Measurements from ENCODE around the gene PDXP.

The PDXP gene

DNA sequence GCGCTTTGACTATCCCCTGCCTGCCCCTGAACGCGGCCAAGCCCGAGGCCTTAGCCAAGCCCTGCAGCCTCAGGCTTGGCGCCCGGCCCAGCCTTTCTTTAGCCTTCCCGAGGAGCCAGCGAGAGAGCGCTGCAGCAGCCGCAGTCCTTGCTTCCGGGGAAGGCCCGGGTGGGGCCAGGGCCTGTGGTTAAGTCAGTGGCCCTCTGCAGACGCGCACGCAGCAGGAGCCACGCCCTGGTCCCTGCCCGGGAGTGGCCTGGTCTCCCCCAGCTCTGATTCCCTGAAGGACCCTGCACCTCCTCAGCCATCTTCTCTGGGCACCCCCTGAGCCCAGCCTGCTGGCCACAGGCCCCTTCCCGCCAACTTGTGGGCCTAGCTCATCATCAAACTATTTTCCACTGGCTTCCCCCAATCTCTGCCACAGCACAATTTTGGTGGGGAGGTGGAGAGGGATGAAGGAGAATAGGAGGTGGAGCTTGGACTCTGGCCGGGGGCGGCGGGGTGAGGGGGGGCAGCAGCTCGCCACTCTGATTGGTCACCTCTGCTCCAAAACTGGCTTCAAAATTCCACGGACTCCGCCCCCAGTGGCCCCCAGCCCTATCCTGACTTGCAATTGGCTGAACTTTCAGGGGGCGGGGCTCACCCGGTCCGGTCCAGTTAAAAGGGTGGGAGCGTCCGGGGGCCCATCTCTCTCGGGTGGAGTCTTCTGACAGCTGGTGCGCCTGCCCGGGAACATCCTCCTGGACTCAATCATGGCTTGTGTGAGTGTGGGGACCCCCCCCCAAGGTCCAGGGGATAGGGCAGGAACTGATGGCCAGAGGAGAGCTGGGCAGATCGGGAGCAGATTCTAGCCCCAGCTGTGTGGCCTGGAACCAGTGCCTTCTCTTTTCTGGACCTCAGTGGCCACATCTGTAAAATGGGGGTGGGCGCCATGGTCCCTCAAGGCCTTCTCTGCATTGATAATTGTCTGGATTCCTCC, 16.7 kb downstream of the PDXP start, which contains the start of gene LGALS1:
LGALS1 (plus strand) TSS at position 686 of the 979 bp plus-strand sequence; CDS start at position 753, 67 bp downstream.
- TF ChIP-seq, protein P1, sequence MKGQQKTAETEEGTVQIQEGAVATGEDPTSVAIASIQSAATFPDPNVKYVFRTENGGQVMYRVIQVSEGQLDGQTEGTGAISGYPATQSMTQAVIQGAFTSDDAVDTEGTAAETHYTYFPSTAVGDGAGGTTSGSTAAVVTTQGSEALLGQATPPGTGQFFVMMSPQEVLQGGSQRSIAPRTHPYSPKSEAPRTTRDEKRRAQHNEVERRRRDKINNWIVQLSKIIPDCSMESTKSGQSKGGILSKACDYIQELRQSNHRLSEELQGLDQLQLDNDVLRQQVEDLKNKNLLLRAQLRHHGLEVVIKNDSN (IDR thresholded peaks at IDR 0.05), result no peak
- peak; percentile 42; the same call in 1 of the 2 replicates for TF ChIP-seq FOXM1 (IDR thresholded peaks at IDR 0.05; ENCODE audit: borderline replicate concordance, low read depth)
- no peak for TF ChIP-seq CEBPB (IDR thresholded peaks at IDR 0.05)
- peak; percentile 34; the same call in 1 of the 2 replicates for TF ChIP-seq ZBTB7A (IDR thresholded peaks at IDR 0.05; ENCODE audit: low read depth)
- TF ChIP-seq, protein P2, sequence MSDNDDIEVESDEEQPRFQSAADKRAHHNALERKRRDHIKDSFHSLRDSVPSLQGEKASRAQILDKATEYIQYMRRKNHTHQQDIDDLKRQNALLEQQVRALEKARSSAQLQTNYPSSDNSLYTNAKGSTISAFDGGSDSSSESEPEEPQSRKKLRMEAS (IDR thresholded peaks at IDR 0.05), result peak; percentile 65
- no peak; the same call in 1 of the 2 replicates for TF ChIP-seq EP300 (IDR thresholded peaks at IDR 0.05; ENCODE audit: borderline replicate concordance)
- TF ChIP-seq EGR1 (IDR thresholded peaks at IDR 0.05), result peak; percentile 55; the same call in 1 of the 2 replicates
- peak; percentile 26; the same call in 1 of the 2 replicates for TF ChIP-seq TEAD4 (IDR thresholded peaks at IDR 0.05)
- no peak for TF ChIP-seq CREB1 (IDR thresholded peaks at IDR 0.05; ENCODE audit: low read depth)
- TF ChIP-seq, protein P3, sequence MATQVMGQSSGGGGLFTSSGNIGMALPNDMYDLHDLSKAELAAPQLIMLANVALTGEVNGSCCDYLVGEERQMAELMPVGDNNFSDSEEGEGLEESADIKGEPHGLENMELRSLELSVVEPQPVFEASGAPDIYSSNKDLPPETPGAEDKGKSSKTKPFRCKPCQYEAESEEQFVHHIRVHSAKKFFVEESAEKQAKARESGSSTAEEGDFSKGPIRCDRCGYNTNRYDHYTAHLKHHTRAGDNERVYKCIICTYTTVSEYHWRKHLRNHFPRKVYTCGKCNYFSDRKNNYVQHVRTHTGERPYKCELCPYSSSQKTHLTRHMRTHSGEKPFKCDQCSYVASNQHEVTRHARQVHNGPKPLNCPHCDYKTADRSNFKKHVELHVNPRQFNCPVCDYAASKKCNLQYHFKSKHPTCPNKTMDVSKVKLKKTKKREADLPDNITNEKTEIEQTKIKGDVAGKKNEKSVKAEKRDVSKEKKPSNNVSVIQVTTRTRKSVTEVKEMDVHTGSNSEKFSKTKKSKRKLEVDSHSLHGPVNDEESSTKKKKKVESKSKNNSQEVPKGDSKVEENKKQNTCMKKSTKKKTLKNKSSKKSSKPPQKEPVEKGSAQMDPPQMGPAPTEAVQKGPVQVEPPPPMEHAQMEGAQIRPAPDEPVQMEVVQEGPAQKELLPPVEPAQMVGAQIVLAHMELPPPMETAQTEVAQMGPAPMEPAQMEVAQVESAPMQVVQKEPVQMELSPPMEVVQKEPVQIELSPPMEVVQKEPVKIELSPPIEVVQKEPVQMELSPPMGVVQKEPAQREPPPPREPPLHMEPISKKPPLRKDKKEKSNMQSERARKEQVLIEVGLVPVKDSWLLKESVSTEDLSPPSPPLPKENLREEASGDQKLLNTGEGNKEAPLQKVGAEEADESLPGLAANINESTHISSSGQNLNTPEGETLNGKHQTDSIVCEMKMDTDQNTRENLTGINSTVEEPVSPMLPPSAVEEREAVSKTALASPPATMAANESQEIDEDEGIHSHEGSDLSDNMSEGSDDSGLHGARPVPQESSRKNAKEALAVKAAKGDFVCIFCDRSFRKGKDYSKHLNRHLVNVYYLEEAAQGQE (IDR thresholded peaks at IDR 0.05; ENCODE audit: low read depth), result no peak
- 0 out of 2 replicates have a peak, but pooled peaks have one; percentile 11 for TF ChIP-seq TAF1 (IDR thresholded peaks at IDR 0.05; ENCODE audit: low read depth)
- no peak for TF ChIP-seq YY1 (IDR thresholded peaks at IDR 0.05; ENCODE audit: low read depth)
- TF ChIP-seq NFIC (IDR thresholded peaks at IDR 0.05), result peak; percentile 57
- no peak for TF ChIP-seq RAD21 (IDR thresholded peaks at IDR 0.05; ENCODE audit: low read depth)

DNA sequence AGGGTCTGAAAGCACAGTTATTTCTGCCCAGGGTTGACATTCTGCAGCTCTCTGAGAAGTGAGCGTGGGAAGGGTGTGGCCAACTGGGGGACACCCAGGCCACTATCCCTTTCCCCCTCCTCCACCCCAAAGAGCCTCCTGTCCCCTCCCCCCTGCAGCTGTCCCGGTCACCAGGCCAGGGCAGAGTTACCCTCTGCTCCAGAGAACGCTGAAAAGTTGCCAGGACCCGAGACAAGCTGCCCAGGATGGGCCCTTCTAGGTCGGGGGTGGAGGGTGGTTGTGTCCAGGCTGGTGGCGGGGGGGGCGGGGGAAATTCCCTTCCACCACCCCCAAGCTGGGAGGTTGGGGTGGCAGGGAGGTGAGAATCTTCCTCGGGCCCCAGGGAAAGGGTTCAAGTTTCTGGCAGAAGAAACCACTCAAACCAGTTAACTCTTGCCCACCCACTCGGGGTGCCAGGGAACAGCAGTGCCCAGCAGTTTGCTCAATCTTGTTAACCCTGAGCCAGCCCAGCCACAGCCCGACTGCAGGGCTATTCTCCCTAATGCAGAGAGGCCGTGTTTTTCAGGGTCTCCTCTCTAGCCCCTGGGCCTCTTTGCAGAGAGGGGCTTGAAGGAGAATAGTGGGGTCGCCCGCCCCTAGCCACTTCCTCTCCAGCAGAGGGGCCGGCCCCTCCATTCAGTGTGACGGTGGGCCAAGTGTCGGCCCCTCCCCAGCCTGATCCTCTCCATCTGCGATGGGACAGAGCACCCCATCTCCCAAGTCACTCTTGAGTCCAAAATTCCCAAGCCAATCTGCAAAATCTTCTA, 17.6 kb downstream of the PDXP start:
- TF ChIP-seq ZBTB7A (IDR thresholded peaks at IDR 0.05; ENCODE audit: low read depth) (no peak), NFIC (IDR thresholded peaks at IDR 0.05) (0 out of 2 replicates have a peak, but pooled peaks have one; percentile 3)

DNA sequence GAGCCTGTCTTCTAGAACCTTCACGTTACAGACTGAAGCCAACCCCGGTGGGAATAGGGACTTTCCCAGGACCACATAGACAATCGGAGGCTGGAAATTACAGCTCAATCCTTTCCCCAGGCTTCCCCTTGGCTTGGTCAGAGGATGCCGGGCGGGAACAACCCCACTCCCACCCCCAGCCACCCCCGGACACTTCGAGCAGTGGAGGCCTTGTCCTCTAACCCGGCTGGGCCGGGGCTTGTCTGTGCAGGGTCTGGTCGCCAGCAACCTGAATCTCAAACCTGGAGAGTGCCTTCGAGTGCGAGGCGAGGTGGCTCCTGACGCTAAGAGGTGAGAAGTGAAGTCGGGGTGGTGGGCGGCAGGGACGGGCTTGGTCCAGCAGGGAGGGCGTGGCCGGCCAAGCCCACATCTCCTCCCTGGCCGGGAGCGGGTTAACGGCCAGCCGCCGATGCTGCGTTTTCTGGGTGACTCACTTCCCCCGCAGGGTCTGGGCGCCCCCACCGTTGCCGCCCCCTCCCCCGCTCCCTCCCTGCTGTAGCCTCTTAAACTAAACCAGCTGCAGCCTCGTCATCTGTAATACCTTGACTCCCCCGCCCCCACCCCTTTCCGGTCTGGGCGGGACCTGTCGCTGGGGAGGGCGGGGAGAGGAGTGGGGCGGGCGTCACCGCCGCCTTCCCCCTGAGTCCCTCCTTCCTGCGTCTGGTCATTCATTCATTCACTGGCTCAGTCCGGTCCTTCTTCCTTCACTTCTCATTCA, 18.4 kb downstream of the PDXP start:
- TF ChIP-seq TAF1 (IDR thresholded peaks at IDR 0.05; ENCODE audit: low read depth) (no peak), CREB1 (IDR thresholded peaks at IDR 0.05; ENCODE audit: low read depth) (no peak), YY1 (IDR thresholded peaks at IDR 0.05; ENCODE audit: low read depth) (no peak), EGR1 (IDR thresholded peaks at IDR 0.05) (no peak), NFIC (IDR thresholded peaks at IDR 0.05) (no peak), RAD21 (IDR thresholded peaks at IDR 0.05; ENCODE audit: low read depth) (no peak), EP300 (IDR thresholded peaks at IDR 0.05; ENCODE audit: borderline replicate concordance) (peak; percentile 58; the same call in 1 of the 2 replicates), FOXM1 (IDR thresholded peaks at IDR 0.05; ENCODE audit: borderline replicate concordance, low read depth) (no peak), CEBPB (IDR thresholded peaks at IDR 0.05) (no peak), ZBTB7A (IDR thresholded peaks at IDR 0.05; ENCODE audit: low read depth) (peak; percentile 97), TCF12 (IDR thresholded peaks at IDR 0.05; ENCODE audit: low read depth) (peak; percentile 80), TEAD4 (IDR thresholded peaks at IDR 0.05) (no peak)
- TF ChIP-seq, protein P3 (IDR thresholded peaks at IDR 0.05; ENCODE audit: low read depth), result no peak
- TF ChIP-seq, protein P2 (IDR thresholded peaks at IDR 0.05), result peak; percentile 85
- TF ChIP-seq, protein P1 (IDR thresholded peaks at IDR 0.05), result no peak

DNA sequence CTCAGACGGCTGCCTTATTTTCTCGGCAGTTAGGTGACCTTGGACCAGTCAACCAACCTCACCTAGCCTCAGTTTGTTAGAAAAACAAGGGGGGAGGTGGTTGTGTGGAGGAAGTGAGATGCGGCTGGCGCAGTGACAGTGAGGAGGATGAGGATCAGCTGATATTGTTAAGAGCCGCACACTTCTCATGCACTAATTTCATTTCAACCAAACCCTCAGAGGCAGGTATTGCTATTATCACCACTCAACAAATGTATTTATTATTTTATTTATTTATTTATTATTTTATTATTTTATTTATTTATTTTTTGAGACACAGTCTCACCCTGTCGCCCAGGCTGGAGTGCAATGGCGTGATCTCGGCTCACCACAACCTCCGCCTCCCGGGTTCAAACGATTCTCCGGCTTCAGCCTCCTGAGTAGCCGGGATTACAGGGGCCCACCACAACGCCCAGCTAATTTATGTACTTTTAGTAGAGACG, 19.0 kb downstream of the PDXP start:
- no peak for TF ChIP-seq EGR1 (IDR thresholded peaks at IDR 0.05)
- TF ChIP-seq FOXM1 (IDR thresholded peaks at IDR 0.05; ENCODE audit: borderline replicate concordance, low read depth), result no peak
- TF ChIP-seq, protein P1 (IDR thresholded peaks at IDR 0.05), result no peak
- TF ChIP-seq EP300 (IDR thresholded peaks at IDR 0.05; ENCODE audit: borderline replicate concordance), result no peak
- no peak for TF ChIP-seq TAF1 (IDR thresholded peaks at IDR 0.05; ENCODE audit: low read depth)
